Skin of body (tissue), 2 donors: ENCODE measurements around the gene DDX6. TPM values are rescaled to one million over a fixed set of nuclear protein-coding genes. Genes with fewer than 3 reads are reported as not detected.
A peak's percentile ranks its signal among the peaks of the same experiment; 100 is the strongest.
"Not testable (repeated sequence)": the region's sequence is repeated elsewhere in the genome, so short reads cannot be mapped to it uniquely, and the experiment has no call there.

Experiments used
- DNase-seq: peaks from one replicate; lab custom pipeline; 2025; lab: John Stamatoyannopoulos, UW
- total RNA-seq: library from RNA; depleted of rRNA; stranded (reverse); fragments of >200 nt; gene quantifications from one replicate; pipeline ENCODE4 v1.2.3, GENCODE V29; 2014

The DDX6 gene
- total RNA-seq: 137 TPM

- DNase-seq: peak; percentile 83
Observed at GRCh38 chr11:118791111-118791960, at the start of gene DDX6. DDX6 (minus strand) TSS chr11:118791164; CDS start chr11:118786251, 4,913 bp downstream.

GRCh38 chr11:118838905-118839553, 48.1 kb upstream of the DDX6 start:
- DNase-seq: no peak

GRCh38 chr11:118837868-118838267, 46.9 kb upstream of the DDX6 start:
- DNase-seq: no peak

GRCh38 chr11:118834427-118835028, 43.6 kb upstream of the DDX6 start:
- no peak for DNase-seq

- no peak for DNase-seq
Observed at GRCh38 chr11:118827118-118827517, 36.2 kb upstream of the DDX6 start.

GRCh38 chr11:118822936-118823510, 32.1 kb upstream of the DDX6 start:
- DNase-seq: not testable (repeated sequence)

GRCh38 chr11:118820412-118821357, 29.7 kb upstream of the DDX6 start:
- no peak for DNase-seq

GRCh38 chr11:118820025-118820379, 29.0 kb upstream of the DDX6 start:
- DNase-seq: not testable (repeated sequence)

- no peak for DNase-seq
Observed at GRCh38 chr11:118819334-118820024, 28.5 kb upstream of the DDX6 start.

- no peak for DNase-seq
Observed at GRCh38 chr11:118818130-118818529, 27.2 kb upstream of the DDX6 start.

GRCh38 chr11:118813551-118813950, 22.6 kb upstream of the DDX6 start:
- no peak for DNase-seq

GRCh38 chr11:118812485-118812884, 21.5 kb upstream of the DDX6 start:
- DNase-seq: no peak

- no peak for DNase-seq
Observed at GRCh38 chr11:118807800-118808778, 17.1 kb upstream of the DDX6 start.

GRCh38 chr11:118806400-118806799, 15.4 kb upstream of the DDX6 start:
- DNase-seq: no peak

- no peak for DNase-seq
Observed at GRCh38 chr11:118804094-118804493, 13.1 kb upstream of the DDX6 start.

GRCh38 chr11:118799372-118799771, 8.4 kb upstream of the DDX6 start:
- DNase-seq: no peak

- no peak for DNase-seq
Observed at GRCh38 chr11:118797510-118797909, 6.5 kb upstream of the DDX6 start.

GRCh38 chr11:118792570-118793124, 1.7 kb upstream of the DDX6 start:
- DNase-seq: peak; percentile 87
